LNCAP (cell line): ENCODE measurements around the gene KCNC1.

ENCODE experiments used
- TF ChIP-seq, protein P1 (sequence below): fragments of 450-650 bp; IDR thresholded peaks from 2 replicates; pipeline ENCODE4 v1.5.1; 2017; ENCODE audit warnings: mild to moderate bottlenecking

KCNC1 gene

DNA sequence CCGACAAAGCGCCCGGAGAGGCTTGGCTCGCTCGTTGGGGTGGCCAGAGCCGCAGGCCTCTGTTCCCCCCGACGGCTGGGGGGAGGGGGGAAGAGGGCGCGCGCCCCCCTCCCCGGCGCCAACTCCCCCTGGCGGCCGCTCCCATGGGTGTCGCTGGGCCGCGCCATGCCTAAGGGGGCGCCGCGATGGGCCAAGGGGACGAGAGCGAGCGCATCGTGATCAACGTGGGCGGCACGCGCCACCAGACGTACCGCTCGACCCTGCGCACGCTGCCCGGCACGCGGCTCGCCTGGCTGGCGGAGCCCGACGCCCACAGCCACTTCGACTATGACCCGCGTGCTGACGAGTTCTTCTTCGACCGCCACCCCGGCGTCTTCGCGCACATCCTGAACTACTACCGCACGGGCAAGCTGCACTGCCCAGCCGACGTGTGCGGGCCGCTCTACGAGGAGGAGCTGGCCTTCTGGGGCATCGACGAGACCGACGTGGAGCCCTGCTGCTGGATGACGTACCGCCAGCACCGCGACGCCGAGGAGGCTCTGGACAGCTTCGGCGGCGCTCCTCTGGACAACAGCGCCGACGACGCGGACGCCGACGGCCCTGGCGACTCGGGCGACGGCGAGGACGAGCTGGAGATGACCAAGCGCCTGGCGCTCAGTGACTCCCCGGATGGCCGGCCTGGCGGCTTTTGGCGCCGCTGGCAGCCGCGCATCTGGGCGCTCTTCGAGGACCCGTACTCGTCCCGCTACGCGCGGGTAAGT, 1.4 kb downstream of the KCNC1 start:
- TF ChIP-seq, protein P1, sequence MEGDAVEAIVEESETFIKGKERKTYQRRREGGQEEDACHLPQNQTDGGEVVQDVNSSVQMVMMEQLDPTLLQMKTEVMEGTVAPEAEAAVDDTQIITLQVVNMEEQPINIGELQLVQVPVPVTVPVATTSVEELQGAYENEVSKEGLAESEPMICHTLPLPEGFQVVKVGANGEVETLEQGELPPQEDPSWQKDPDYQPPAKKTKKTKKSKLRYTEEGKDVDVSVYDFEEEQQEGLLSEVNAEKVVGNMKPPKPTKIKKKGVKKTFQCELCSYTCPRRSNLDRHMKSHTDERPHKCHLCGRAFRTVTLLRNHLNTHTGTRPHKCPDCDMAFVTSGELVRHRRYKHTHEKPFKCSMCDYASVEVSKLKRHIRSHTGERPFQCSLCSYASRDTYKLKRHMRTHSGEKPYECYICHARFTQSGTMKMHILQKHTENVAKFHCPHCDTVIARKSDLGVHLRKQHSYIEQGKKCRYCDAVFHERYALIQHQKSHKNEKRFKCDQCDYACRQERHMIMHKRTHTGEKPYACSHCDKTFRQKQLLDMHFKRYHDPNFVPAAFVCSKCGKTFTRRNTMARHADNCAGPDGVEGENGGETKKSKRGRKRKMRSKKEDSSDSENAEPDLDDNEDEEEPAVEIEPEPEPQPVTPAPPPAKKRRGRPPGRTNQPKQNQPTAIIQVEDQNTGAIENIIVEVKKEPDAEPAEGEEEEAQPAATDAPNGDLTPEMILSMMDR, result peak; percentile 30

- TF ChIP-seq, protein P1, result no peak
These were observed 2.0 kb downstream of the KCNC1 start for GRCh38 chr11:17736579-17736893.

- TF ChIP-seq, protein P1, result no peak
These were observed 2.6 kb downstream of the KCNC1 start for GRCh38 chr11:17736930-17737817.

DNA sequence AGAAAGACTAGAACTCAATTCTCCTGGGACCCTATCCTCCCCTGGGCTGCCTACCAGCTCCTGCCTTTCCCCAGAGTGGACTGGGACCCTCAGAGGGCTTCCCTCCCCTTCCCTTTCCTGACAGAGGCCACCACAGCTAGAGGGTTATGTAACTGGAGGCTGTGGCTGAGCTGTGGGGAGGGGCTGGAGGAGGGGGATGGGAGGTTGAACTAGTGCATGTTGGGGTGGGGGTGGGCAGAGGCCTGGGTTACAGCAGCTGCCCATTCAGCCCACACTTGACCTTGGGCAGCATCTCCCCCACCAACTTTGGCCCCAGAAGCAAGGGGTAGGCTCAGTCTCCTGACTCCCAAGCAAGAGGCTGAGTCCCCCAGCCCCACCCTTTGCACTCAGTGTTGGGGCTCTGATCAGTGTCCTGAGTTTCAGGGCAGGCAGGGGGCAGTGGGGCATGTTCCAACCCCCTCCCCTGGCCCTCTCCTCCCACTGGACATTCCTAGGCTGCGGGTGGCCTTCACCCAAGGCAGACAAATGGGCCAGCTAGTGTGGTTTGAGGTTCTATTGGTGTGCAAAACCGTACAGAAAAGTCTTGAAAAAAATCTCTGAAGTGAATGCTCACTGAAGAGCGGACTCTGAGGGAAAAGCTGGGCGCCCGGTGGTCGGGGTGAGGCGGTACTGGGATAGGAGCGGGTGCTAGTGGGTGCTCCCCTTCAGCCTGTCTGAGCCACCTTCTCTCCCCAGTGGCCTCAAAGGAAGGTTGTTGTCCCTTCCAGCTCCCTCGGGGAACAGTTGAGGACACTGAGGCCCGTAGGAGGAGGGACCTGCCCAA, 3.8 kb downstream of the KCNC1 start:
- TF ChIP-seq, protein P1, result no peak

- TF ChIP-seq, protein P1, result no peak
These were observed 5.4 kb downstream of the KCNC1 start for GRCh38 chr11:17739945-17740338.

DNA sequence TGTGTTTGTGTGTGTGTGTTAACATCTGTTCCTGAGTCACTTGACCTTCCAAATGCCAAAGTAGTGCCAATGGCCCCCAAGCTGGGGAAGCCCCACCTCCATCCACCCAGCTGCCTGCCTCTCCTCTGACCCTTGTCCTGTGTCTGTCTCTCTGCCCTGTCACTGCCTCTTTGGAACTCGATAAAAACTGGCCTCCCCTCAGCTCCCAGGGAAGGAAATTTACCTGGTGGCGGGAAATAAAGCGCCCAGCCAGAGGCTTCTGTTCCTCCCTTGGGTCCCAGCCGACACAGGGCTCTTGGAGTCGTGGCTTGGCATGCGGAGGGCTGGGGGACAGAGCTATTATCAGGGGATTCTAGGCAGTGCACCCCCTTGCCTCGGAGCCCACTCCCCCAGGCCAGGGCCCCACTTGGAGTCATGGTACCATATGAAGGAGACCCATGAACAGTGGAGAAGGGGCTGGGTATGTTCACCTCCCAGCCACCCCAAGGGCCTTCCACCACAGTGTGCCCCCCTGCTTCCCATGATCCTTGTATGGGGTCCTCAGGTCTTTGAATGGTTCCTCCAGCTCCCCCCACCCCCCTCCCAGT, 6.2 kb downstream of the KCNC1 start:
- TF ChIP-seq, protein P1, result no peak

- TF ChIP-seq, protein P1, result no peak
These were observed 6.9 kb downstream of the KCNC1 start for GRCh38 chr11:17741487-17741886.
